Tibial nerve (tissue), 4 donors: ENCODE results near the gene NOSIP.
A peak's percentile ranks its signal among the peaks of the same experiment; 100 is the strongest.

Experiments
- EP300 ChIP-seq, 2 donors: sonication (generic); formaldehyde crosslinking; IDR thresholded peaks; one replicate each; pipeline ENCODE4 v1.6.1; 2017; ENCODE audit warnings: antibody characterized with exemption in 2 of 2, mild to moderate bottlenecking in 1 of 2
- POLR2A ChIP-seq, 2 donors: fragments of 450-650 bp; IDR thresholded peaks; one replicate each; pipeline ENCODE4 v1.6.1; 2017; ENCODE audit warnings: antibody characterized with exemption in 2 of 2, mild to moderate bottlenecking in 2 of 2, moderate library complexity in 2 of 2
- TF ChIP-seq, protein P1 (sequence below), 5 experiments: fragments of 200-600 bp in 3 of 5; fragments of 450-650 bp in 2 of 5; sonication (generic) in 3 of 5; IDR thresholded peaks; one replicate each; pipeline ENCODE4 v1.5.1; 2016 to 2019; ENCODE audit warnings: antibody characterized with exemption in 5 of 5, mild to moderate bottlenecking in 3 of 5, moderate library complexity in 2 of 5

DNA sequence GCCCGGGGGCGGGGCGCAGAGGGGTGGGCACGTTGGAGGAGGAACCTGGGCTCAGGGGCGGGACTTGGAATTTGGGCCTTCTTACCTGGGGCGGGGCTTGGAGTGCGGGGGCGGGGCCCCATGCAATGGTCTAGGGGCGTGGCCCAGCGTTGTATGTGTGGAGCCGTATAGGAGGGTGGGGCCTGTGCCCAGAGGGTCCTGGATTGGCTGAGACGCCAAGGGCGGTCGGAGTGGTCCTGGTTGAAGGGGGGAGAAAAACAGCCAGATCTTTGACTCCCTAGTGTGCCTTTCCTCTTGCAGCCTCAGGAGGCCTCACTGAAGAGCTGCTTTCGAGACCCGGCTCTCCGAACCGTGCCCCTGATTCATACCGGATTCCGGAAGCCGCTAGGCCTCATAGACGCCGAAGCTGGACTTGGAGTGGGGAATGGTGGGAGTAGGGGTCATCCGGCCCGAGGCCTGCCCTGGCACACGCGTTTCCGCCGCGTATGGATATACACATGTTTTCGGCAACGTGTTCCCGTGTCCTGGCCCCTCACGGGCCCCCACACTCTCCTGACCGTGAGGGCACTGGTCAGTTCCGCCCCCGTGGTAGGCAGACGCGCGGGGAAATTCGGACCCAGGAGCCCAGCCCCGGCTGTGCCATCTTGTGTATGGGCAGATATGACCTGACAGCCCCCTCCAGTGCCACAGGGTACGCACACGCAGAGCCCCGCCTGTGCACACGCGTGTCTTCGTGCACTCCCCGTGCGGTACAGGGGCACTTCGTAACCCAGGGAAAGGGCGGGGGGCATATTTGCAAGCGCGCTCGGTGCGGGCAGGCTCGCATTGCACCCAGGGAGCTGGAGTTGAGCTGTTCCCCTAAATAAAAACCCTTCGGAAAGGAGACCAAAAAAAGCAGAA, 10.0 kb upstream of the NOSIP start:
- TF ChIP-seq, protein P1, sequence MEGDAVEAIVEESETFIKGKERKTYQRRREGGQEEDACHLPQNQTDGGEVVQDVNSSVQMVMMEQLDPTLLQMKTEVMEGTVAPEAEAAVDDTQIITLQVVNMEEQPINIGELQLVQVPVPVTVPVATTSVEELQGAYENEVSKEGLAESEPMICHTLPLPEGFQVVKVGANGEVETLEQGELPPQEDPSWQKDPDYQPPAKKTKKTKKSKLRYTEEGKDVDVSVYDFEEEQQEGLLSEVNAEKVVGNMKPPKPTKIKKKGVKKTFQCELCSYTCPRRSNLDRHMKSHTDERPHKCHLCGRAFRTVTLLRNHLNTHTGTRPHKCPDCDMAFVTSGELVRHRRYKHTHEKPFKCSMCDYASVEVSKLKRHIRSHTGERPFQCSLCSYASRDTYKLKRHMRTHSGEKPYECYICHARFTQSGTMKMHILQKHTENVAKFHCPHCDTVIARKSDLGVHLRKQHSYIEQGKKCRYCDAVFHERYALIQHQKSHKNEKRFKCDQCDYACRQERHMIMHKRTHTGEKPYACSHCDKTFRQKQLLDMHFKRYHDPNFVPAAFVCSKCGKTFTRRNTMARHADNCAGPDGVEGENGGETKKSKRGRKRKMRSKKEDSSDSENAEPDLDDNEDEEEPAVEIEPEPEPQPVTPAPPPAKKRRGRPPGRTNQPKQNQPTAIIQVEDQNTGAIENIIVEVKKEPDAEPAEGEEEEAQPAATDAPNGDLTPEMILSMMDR (IDR thresholded peaks at IDR 0.05) = peak in 3 of 5 experiments; percentile 10 to 29 (median 21)
- peak in 1 of 2 donors; percentile 33 for TF ChIP-seq POLR2A (IDR thresholded peaks at IDR 0.05)
- peak in 1 of 2 donors; percentile 41 for TF ChIP-seq EP300 (IDR thresholded peaks at IDR 0.05)
